T1000 (cell line): Measurements from ENCODE around the gene LPIN3.

Experiments
- DNase-seq: peaks from one replicate; lab custom pipeline; 2025; ENCODE audit warnings: mixed read lengths; lab: John Stamatoyannopoulos, UW

The LPIN3 gene

GRCh38 chr20:41366546-41367392 is 26.1 kb downstream of the LPIN3 start, which contains the start of gene EMILIN3:
Gene EMILIN3, minus strand, starts transcription at chr20:41366818. Its CDS starts 184 bp downstream, at chr20:41366634.
- DNase-seq: no peak

- no peak for DNase-seq
Measured at GRCh38 chr20:41367393-41367695, 26.7 kb downstream of the LPIN3 start.

- DNase-seq: no peak
Measured at GRCh38 chr20:41367956-41368355, 27.3 kb downstream of the LPIN3 start.

- DNase-seq: no peak
Measured at GRCh38 chr20:41369673-41370072, 29.1 kb downstream of the LPIN3 start.

- DNase-seq: no peak
Measured at GRCh38 chr20:41370176-41370575, 29.6 kb downstream of the LPIN3 start.

GRCh38 chr20:41371371-41371770 is 30.8 kb downstream of the LPIN3 start:
- DNase-seq: no peak

- DNase-seq: no peak
Measured at GRCh38 chr20:41373251-41373783, 32.7 kb downstream of the LPIN3 start.

GRCh38 chr20:41373931-41374920 is 33.6 kb downstream of the LPIN3 start:
- DNase-seq: no peak

GRCh38 chr20:41375846-41376245 is 35.2 kb downstream of the LPIN3 start:
- DNase-seq: no peak

- DNase-seq: no peak
Measured at GRCh38 chr20:41376349-41376748, 35.7 kb downstream of the LPIN3 start.

GRCh38 chr20:41377275-41377674 is 36.7 kb downstream of the LPIN3 start:
- no peak for DNase-seq

- no peak for DNase-seq
Measured at GRCh38 chr20:41379551-41379950, 38.9 kb downstream of the LPIN3 start.

GRCh38 chr20:41380551-41381193 is 40.1 kb downstream of the LPIN3 start:
- no peak for DNase-seq

- no peak for DNase-seq
Measured at GRCh38 chr20:41382791-41383305, 42.2 kb downstream of the LPIN3 start.

GRCh38 chr20:41386502-41387427 is 46.1 kb downstream of the LPIN3 start:
- DNase-seq: no peak

- no peak for DNase-seq
Measured at GRCh38 chr20:41387444-41387851, 46.8 kb downstream of the LPIN3 start.

- no peak for DNase-seq
Measured at GRCh38 chr20:41390889-41391288, 50.3 kb downstream of the LPIN3 start.

GRCh38 chr20:41391587-41392001 is 51.0 kb downstream of the LPIN3 start:
- DNase-seq: no peak

GRCh38 chr20:41392295-41392694 is 51.7 kb downstream of the LPIN3 start:
- no peak for DNase-seq

GRCh38 chr20:41392871-41393704 is 52.5 kb downstream of the LPIN3 start:
- DNase-seq: no peak
